GM23338 (cell line): ENCODE measurements around the gene CTAGE1. TPM values are rescaled to one million over a fixed set of nuclear protein-coding genes. Genes with fewer than 3 reads are reported as not detected.
A peak's percentile ranks its signal among the peaks of the same experiment; 100 is the strongest.

ENCODE experiments used
- ATAC-seq: fragments of 200-7000 bp; cut with Tn5 transposase; 3 replicates; pipeline ENCODE4 v1.9.1; 2020
- DNase-seq: peaks from one replicate; pipeline ENCODE4 v3.0.0-alpha.2; 2015; ENCODE audit warnings: low spot score
- H2AFZ ChIP-seq: fragments of 200-600 bp; sonication (generic); 2 replicates; pipeline ENCODE4 v1.8.0; 2016; ENCODE audit warnings: antibody characterized with exemption, mild to moderate bottlenecking, moderate library complexity
- H3F3A ChIP-seq: fragments of 200-600 bp; sonication (generic); replicated peaks from 2 replicates; pipeline ENCODE4 v1.8.0; 2017; ENCODE audit warnings: antibody characterized with exemption, mixed run types, low read depth
- H3K27ac ChIP-seq: fragments of 200-600 bp; sonication (generic); 2 replicates; pipeline ENCODE4 v1.6.1; 2016; ENCODE audit warnings: low read depth
- H3K27me3 ChIP-seq: fragments of 200-600 bp; sonication (generic); 2 replicates; pipeline ENCODE4 v1.8.0; 2016; ENCODE audit warnings: mild to moderate bottlenecking, mixed run types, moderate library complexity; ENCODE audit not compliant: insufficient read depth
- H3K36me3 ChIP-seq: fragments of 200-600 bp; sonication (generic); 2 replicates; pipeline ENCODE4 v1.8.0; 2016; ENCODE audit warnings: mild to moderate bottlenecking; ENCODE audit not compliant: insufficient read depth
- H3K4me1 ChIP-seq: fragments of 200-600 bp; sonication (generic); 2 replicates; pipeline ENCODE4 v1.8.0; 2016; ENCODE audit warnings: mild to moderate bottlenecking, moderate library complexity; ENCODE audit not compliant: insufficient read depth
- H3K4me2 ChIP-seq: fragments of 200-600 bp; sonication (generic); 2 replicates; pipeline ENCODE4 v1.7.1; 2017; ENCODE audit warnings: mixed run types
- H3K4me3 ChIP-seq: fragments of 200-600 bp; sonication (generic); 2 replicates; pipeline ENCODE4 v1.6.1; 2016; ENCODE audit warnings: mixed run types
- H3K79me2 ChIP-seq: fragments of 200-600 bp; sonication (generic); replicated peaks from 2 replicates; pipeline ENCODE4 v1.8.0; 2017; ENCODE audit warnings: mild to moderate bottlenecking; ENCODE audit not compliant: insufficient read depth
- H3K9me2 ChIP-seq: fragments of 200-600 bp; sonication (generic); 2 replicates; pipeline ENCODE4 v1.8.0; 2017; ENCODE audit not compliant: insufficient read depth
- H4K20me1 ChIP-seq: fragments of 200-600 bp; sonication (generic); replicated peaks from 2 replicates; pipeline ENCODE4 v1.8.0; 2017; ENCODE audit warnings: mild to moderate bottlenecking; ENCODE audit not compliant: insufficient read depth
- H3K27ac Mint-ChIP-seq: 2 replicates; pipeline ENCODE4 v1.8.0; 2020; ENCODE audit warnings: inconsistent platforms, mild to moderate bottlenecking, moderate library complexity, mixed read lengths
- H3K27me3 Mint-ChIP-seq: 3 replicates; pipeline ENCODE4 v1.8.0; 2022; ENCODE audit warnings: low read depth, mild to moderate bottlenecking, moderate library complexity, mixed read lengths, inconsistent platforms; ENCODE audit not compliant: insufficient read depth, poor library complexity
- H3K36me3 Mint-ChIP-seq: 3 replicates; pipeline ENCODE4 v1.8.0; 2021; ENCODE audit warnings: low read depth, mild to moderate bottlenecking, inconsistent platforms, moderate library complexity, mixed read lengths
- H3K4me1 Mint-ChIP-seq: 3 replicates; pipeline ENCODE4 v1.8.0; 2020; ENCODE audit warnings: mild to moderate bottlenecking, inconsistent platforms, mixed read lengths
- H3K4me3 Mint-ChIP-seq: 3 replicates; pipeline ENCODE4 v1.8.0; 2021; ENCODE audit warnings: moderate library complexity, mild to moderate bottlenecking, inconsistent platforms, mixed read lengths
- H3K9me3 Mint-ChIP-seq: 3 replicates; pipeline ENCODE4 v1.8.0; 2020; ENCODE audit warnings: moderate library complexity, mild to moderate bottlenecking, inconsistent platforms, mixed read lengths
- CREB1 ChIP-seq: fragments of 250-450 bp; sonication (Bioruptor Pico); IDR thresholded peaks from 2 replicates; pipeline ENCODE4 v1.5.0; 2020; ENCODE audit warnings: low read depth, mild to moderate bottlenecking, moderate library complexity
- NANOG ChIP-seq: IDR thresholded peaks from 2 replicates; pipeline ENCODE4 v1.6.1; 2016; ENCODE audit warnings: antibody characterized with exemption, borderline replicate concordance
- POLR2AphosphoS5 ChIP-seq: IDR thresholded peaks from 2 replicates; pipeline ENCODE4 v1.6.1; 2016; ENCODE audit warnings: antibody characterized with exemption, low read depth
- STAT1 ChIP-seq: IDR thresholded peaks from one replicate; pipeline ENCODE4 v1.6.1; 2016; ENCODE audit warnings: antibody characterized with exemption; ENCODE audit not compliant: unreplicated experiment
- polyA plus RNA-seq: library from polyadenylated mRNA; unstranded; fragments of >200 nt; fragmentation: Nextera tagmentation; extraction: Ambion mirVana; gene quantifications from 2 replicates; pipeline ENCODE4 v1.2.1, GENCODE V29; 2016
- total RNA-seq: library from RNA; depleted of rRNA; stranded (reverse); fragments of >200 nt; shearing (Covaris generic); gene quantifications from 2 replicates; pipeline ENCODE4 v1.2.3, GENCODE V29; 2014
- TF ChIP-seq, protein P1 (sequence below): IDR thresholded peaks from 2 replicates; pipeline ENCODE4 v1.6.1; 2016; ENCODE audit warnings: antibody characterized with exemption
- TF ChIP-seq, protein P2 (sequence below): IDR thresholded peaks from one replicate; pipeline ENCODE4 v1.6.1; 2018; ENCODE audit warnings: antibody characterized with exemption; ENCODE audit not compliant: unreplicated experiment
- TF ChIP-seq, protein P3 (sequence below), 2 experiments: fragments of 200-600 bp in 1 of 2; sonication (generic) in 1 of 2; conservative IDR thresholded peaks; 2 replicates each; pipeline versions ENCODE4 v1.5.1 to v1.6.1; 2016 to 2017; ENCODE audit warnings: antibody characterized with exemption in 2 of 2, low read depth in 2 of 2, mild to moderate bottlenecking in 2 of 2, moderate library complexity in 1 of 2
- TF ChIP-seq, protein P4 (sequence below): fragments of 250-450 bp; sonication (Bioruptor Pico); IDR thresholded peaks from 2 replicates; pipeline ENCODE4 v1.5.0; 2020; ENCODE audit warnings: mild to moderate bottlenecking, moderate library complexity

Gene CTAGE1
- total and polyA plus RNA-seq, 2 experiments from 2014 or later, result 0.03 to 0.06 TPM

DNA sequence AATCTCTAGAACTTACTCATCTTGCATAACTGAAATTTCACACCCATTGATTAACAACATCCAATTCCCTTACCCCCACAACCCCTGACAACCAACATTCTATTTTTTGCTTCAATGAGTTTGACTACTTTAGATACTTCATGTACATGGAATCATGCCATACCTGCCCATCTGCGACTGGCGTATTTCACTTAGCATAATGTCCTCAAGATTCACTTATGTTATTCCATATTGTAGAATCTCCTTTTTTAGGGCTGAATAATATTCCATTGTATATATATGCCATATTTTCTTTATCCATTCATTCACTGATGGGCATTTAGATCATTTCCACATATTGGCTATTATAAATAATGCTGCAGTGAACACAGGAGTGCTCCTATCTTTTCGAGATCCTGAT, 13.8 kb downstream of the CTAGE1 start:
- no peak overlapping the region for H3K27ac Mint-ChIP-seq
- no peaks in the 10 kb centered on the region for H3K9me2 ChIP-seq
- H3K36me3 ChIP-seq, result no peaks in the 10 kb centered on the region
- H3K4me3 ChIP-seq, result no peak overlapping the region
- no peaks in the 10 kb centered on the region for H3K27me3 ChIP-seq
- peaks cover 13% of the 10 kb centered on the region; the same call in 2 of the 3 replicates for H3K9me3 Mint-ChIP-seq
- no peaks in the 10 kb centered on the region for H3F3A ChIP-seq
- H3K27ac ChIP-seq, result no peak overlapping the region
- H3K27me3 Mint-ChIP-seq, result no peaks in the 10 kb centered on the region
- H3K4me1 ChIP-seq, result peaks cover 16% of the 10 kb centered on the region; the same call in 1 of the 2 replicates
- no peaks in the 10 kb centered on the region for H4K20me1 ChIP-seq
- DNase-seq, result no peak
- no peak for TF ChIP-seq CREB1 (CRISPR knock-in tag)
- TF ChIP-seq, protein P1, sequence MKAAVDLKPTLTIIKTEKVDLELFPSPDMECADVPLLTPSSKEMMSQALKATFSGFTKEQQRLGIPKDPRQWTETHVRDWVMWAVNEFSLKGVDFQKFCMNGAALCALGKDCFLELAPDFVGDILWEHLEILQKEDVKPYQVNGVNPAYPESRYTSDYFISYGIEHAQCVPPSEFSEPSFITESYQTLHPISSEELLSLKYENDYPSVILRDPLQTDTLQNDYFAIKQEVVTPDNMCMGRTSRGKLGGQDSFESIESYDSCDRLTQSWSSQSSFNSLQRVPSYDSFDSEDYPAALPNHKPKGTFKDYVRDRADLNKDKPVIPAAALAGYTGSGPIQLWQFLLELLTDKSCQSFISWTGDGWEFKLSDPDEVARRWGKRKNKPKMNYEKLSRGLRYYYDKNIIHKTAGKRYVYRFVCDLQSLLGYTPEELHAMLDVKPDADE, result no peak
- no peak for TF ChIP-seq POLR2AphosphoS5
- TF ChIP-seq, protein P2, sequence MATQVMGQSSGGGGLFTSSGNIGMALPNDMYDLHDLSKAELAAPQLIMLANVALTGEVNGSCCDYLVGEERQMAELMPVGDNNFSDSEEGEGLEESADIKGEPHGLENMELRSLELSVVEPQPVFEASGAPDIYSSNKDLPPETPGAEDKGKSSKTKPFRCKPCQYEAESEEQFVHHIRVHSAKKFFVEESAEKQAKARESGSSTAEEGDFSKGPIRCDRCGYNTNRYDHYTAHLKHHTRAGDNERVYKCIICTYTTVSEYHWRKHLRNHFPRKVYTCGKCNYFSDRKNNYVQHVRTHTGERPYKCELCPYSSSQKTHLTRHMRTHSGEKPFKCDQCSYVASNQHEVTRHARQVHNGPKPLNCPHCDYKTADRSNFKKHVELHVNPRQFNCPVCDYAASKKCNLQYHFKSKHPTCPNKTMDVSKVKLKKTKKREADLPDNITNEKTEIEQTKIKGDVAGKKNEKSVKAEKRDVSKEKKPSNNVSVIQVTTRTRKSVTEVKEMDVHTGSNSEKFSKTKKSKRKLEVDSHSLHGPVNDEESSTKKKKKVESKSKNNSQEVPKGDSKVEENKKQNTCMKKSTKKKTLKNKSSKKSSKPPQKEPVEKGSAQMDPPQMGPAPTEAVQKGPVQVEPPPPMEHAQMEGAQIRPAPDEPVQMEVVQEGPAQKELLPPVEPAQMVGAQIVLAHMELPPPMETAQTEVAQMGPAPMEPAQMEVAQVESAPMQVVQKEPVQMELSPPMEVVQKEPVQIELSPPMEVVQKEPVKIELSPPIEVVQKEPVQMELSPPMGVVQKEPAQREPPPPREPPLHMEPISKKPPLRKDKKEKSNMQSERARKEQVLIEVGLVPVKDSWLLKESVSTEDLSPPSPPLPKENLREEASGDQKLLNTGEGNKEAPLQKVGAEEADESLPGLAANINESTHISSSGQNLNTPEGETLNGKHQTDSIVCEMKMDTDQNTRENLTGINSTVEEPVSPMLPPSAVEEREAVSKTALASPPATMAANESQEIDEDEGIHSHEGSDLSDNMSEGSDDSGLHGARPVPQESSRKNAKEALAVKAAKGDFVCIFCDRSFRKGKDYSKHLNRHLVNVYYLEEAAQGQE, result no peak
- 0 out of 3 replicates have a peak, but pooled peaks cover 5% of the 10 kb centered on the region for H3K36me3 Mint-ChIP-seq
- no peak overlapping the region for H3K4me2 ChIP-seq
- no peak for ATAC-seq
- H2AFZ ChIP-seq, result no peak overlapping the region
- no peaks in the 10 kb centered on the region for H3K79me2 ChIP-seq
- no peak overlapping the region for H3K4me3 Mint-ChIP-seq
- H3K4me1 Mint-ChIP-seq, result peaks cover 25% of the 10 kb centered on the region

DNA sequence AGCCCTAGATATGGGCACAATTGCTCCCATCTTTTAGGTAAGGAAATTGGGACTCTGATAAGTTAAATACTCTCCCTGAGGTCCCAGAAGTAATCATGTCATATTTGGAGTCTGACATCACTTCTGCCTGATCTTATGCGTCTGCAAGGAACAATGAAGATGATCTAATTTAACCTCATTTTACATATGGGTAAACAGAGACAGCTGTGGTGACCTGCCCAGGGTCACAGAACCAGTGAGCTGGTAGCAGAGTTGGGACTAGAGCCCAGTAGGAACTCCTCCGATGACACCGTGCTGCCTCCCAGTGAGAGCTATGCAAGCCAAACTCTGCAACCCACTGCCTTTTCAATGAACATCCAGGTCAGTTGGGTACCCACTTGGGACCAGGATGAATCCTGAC, 17.8 kb downstream of the CTAGE1 start:
- H3F3A ChIP-seq, result no peaks in the 10 kb centered on the region
- TF ChIP-seq, protein P3, sequence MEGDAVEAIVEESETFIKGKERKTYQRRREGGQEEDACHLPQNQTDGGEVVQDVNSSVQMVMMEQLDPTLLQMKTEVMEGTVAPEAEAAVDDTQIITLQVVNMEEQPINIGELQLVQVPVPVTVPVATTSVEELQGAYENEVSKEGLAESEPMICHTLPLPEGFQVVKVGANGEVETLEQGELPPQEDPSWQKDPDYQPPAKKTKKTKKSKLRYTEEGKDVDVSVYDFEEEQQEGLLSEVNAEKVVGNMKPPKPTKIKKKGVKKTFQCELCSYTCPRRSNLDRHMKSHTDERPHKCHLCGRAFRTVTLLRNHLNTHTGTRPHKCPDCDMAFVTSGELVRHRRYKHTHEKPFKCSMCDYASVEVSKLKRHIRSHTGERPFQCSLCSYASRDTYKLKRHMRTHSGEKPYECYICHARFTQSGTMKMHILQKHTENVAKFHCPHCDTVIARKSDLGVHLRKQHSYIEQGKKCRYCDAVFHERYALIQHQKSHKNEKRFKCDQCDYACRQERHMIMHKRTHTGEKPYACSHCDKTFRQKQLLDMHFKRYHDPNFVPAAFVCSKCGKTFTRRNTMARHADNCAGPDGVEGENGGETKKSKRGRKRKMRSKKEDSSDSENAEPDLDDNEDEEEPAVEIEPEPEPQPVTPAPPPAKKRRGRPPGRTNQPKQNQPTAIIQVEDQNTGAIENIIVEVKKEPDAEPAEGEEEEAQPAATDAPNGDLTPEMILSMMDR (conservative IDR thresholded peaks at IDR 0.05; ENCODE audit: low read depth in 2 of 2), result no peak; a peak in 1 of 4 replicates
- TF ChIP-seq NANOG, result no peak
- no peak for TF ChIP-seq STAT1
- TF ChIP-seq, protein P4, sequence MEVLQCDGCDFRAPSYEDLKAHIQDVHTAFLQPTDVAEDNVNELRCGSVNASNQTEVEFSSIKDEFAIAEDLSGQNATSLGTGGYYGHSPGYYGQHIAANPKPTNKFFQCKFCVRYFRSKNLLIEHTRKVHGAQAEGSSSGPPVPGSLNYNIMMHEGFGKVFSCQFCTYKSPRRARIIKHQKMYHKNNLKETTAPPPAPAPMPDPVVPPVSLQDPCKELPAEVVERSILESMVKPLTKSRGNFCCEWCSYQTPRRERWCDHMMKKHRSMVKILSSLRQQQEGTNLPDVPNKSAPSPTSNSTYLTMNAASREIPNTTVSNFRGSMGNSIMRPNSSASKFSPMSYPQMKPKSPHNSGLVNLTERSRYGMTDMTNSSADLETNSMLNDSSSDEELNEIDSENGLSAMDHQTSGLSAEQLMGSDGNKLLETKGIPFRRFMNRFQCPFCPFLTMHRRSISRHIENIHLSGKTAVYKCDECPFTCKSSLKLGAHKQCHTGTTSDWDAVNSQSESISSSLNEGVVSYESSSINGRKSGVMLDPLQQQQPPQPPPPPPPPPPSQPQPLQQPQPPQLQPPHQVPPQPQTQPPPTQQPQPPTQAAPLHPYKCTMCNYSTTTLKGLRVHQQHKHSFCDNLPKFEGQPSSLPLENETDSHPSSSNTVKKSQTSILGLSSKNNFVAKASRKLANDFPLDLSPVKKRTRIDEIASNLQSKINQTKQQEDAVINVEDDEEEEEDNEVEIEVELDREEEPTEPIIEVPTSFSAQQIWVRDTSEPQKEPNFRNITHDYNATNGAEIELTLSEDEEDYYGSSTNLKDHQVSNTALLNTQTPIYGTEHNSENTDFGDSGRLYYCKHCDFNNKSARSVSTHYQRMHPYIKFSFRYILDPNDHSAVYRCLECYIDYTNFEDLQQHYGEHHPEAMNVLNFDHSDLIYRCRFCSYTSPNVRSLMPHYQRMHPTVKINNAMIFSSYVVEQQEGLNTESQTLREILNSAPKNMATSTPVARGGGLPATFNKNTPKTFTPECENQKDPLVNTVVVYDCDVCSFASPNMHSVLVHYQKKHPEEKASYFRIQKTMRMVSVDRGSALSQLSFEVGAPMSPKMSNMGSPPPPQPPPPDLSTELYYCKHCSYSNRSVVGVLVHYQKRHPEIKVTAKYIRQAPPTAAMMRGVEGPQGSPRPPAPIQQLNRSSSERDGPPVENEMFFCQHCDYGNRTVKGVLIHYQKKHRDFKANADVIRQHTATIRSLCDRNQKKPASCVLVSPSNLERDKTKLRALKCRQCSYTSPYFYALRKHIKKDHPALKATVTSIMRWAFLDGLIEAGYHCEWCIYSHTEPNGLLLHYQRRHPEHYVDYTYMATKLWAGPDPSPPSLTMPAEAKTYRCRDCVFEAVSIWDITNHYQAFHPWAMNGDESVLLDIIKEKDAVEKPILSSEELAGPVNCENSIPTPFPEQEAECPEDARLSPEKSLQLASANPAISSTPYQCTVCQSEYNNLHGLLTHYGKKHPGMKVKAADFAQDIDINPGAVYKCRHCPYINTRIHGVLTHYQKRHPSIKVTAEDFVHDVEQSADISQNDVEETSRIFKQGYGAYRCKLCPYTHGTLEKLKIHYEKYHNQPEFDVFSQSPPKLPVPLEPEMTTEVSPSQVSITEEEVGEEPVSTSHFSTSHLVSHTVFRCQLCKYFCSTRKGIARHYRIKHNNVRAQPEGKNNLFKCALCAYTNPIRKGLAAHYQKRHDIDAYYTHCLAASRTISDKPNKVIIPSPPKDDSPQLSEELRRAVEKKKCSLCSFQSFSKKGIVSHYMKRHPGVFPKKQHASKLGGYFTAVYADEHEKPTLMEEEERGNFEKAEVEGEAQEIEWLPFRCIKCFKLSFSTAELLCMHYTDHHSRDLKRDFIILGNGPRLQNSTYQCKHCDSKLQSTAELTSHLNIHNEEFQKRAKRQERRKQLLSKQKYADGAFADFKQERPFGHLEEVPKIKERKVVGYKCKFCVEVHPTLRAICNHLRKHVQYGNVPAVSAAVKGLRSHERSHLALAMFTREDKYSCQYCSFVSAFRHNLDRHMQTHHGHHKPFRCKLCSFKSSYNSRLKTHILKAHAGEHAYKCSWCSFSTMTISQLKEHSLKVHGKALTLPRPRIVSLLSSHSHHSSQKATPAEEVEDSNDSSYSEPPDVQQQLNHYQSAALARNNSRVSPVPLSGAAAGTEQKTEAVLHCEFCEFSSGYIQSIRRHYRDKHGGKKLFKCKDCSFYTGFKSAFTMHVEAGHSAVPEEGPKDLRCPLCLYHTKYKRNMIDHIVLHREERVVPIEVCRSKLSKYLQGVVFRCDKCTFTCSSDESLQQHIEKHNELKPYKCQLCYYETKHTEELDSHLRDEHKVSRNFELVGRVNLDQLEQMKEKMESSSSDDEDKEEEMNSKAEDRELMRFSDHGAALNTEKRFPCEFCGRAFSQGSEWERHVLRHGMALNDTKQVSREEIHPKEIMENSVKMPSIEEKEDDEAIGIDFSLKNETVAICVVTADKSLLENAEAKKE (CRISPR knock-in tag), result no peak

More for the DNA sequence above, 17.8 kb downstream of the CTAGE1 start:
- H3K4me3 Mint-ChIP-seq, result no peak overlapping the region
- H3K27me3 Mint-ChIP-seq, result no peaks in the 10 kb centered on the region
- no peaks in the 10 kb centered on the region for H3K36me3 ChIP-seq
- H3K27ac Mint-ChIP-seq, result peak overlapping the region; percentile 46; the same call in 1 of the 2 replicates
- H3K4me1 ChIP-seq, result peaks cover 16% of the 10 kb centered on the region; the same call in 1 of the 2 replicates
- no peak for DNase-seq
- no peaks in the 10 kb centered on the region for H3K27me3 ChIP-seq
- no peaks in the 10 kb centered on the region for H3K9me2 ChIP-seq
- no peak overlapping the region for H3K4me2 ChIP-seq
- 0 out of 3 replicates have a peak, but pooled peaks cover under 1% of the 10 kb centered on the region for H3K36me3 Mint-ChIP-seq
- H3K79me2 ChIP-seq, result no peaks in the 10 kb centered on the region
- peaks cover 28% of the 10 kb centered on the region for H3K4me1 Mint-ChIP-seq
- no peak overlapping the region for H3K27ac ChIP-seq
- H4K20me1 ChIP-seq, result no peaks in the 10 kb centered on the region
- ATAC-seq, result peak; percentile 54; the same call in 2 of the 3 replicates
- peaks cover 7% of the 10 kb centered on the region; the same call in 2 of the 3 replicates for H3K9me3 Mint-ChIP-seq
- no peak overlapping the region for H2AFZ ChIP-seq
- no peak overlapping the region for H3K4me3 ChIP-seq
